K562 (cell line): Measurements from ENCODE around the gene ITGA1. TPM values are rescaled to one million over a fixed set of nuclear protein-coding genes. Genes with fewer than 3 reads are reported as not detected.

Experiments used
- ATAC-seq: fragments of 200-7000 bp; cut with Tn5 transposase; 3 replicates; pipeline ENCODE4 v1.9.1; 2020; ENCODE audit warnings: moderate library complexity
- BruUV-seq: library from RNA; stranded (reverse); fragments of 400-500 nt; replicated peaks from 2 replicates; lab custom pipeline; 2021; lab: Mats Ljungman, UMichigan
- CTCF ChIA-PET: fragments of 300-600 bp; formaldehyde crosslinking; extraction: SDS; loops from one replicate; lab custom pipeline; 2021; ENCODE audit warnings: low intra/inter-chr PET ratio; lab: Yijun Ruan, JAX
- POLR2A ChIA-PET: fragments of 300-600, 350-650 bp; sonication (Branson Sonifier 250); formaldehyde crosslinking; extraction: SDS; loops from one replicate; lab custom pipeline; 2021; ENCODE audit warnings: antibody characterized with exemption, inconsistent platforms; lab: Yijun Ruan, JAX
- DNase-seq, 4 experiments: peaks; one replicate each; pipeline versions ENCODE4 v3.0.0 to v3.0.0-alpha.2; 2011 to 2018; ENCODE audit warnings: low spot score in 3 of 4, mixed read lengths in 3 of 4; ENCODE audit errors: extremely low read depth in 1 of 4
- FAIRE-seq: peaks from 2 replicates; lab custom pipeline; 2011; peaks lifted over from hg19 to GRCh38; lab: Jason Lieb, UNC
- H2AFZ ChIP-seq: 2 replicates; pipeline ENCODE4 v1.6.0; 2011; ENCODE audit warnings: low read depth, low read length, control low read depth, inconsistent platforms
- H3K27ac ChIP-seq: fragments of 200-600 bp; 3 replicates; pipeline ENCODE4 v1.8.0; 2011; ENCODE audit warnings: low read depth, mild to moderate bottlenecking, control low read depth, inconsistent platforms, low read length, moderate library complexity, mixed read lengths; ENCODE audit errors: extremely low read depth
- H3K27me3 ChIP-seq, 2 experiments: fragments of 300-600 bp in 1 of 2; 2 replicates in 1 of 2; 3 replicates in 1 of 2; pipeline versions ENCODE4 v1.6.0 to v1.8.0; 2011; ENCODE audit warnings: inconsistent platforms in 2 of 2, low read length in 2 of 2, mild to moderate bottlenecking in 1 of 2, mixed read lengths in 1 of 2, moderate library complexity in 1 of 2; ENCODE audit not compliant: control insufficient read depth in 2 of 2, insufficient read depth in 2 of 2
- H3K36me3 ChIP-seq: fragments of 300-600 bp; 3 replicates; pipeline ENCODE4 v1.8.0; 2011; ENCODE audit warnings: mild to moderate bottlenecking, low read length, inconsistent platforms; ENCODE audit not compliant: control insufficient read depth, insufficient read depth
- H3K4me1 ChIP-seq, 2 experiments: fragments of 200-600 bp in 1 of 2; replicated peaks in 1 of 2; 2 replicates in 1 of 2; 3 replicates in 1 of 2; pipeline versions ENCODE4 v1.5.1 to v1.8.0; 2011; ENCODE audit warnings: inconsistent platforms in 2 of 2, low read length in 2 of 2, mild to moderate bottlenecking in 1 of 2, mixed read lengths in 1 of 2, moderate library complexity in 1 of 2; ENCODE audit not compliant: control insufficient read depth in 2 of 2, insufficient read depth in 2 of 2
- H3K4me2 ChIP-seq: 2 replicates; pipeline ENCODE4 v1.6.1; 2011; ENCODE audit warnings: low read length, control low read depth, inconsistent platforms, mixed read lengths; ENCODE audit not compliant: insufficient read depth
- H3K4me3 ChIP-seq: fragments of 200-600 bp; sonication (generic), shearing (Covaris generic); 2 replicates; pipeline ENCODE4 v1.5.1; 2016; ENCODE audit warnings: control low read depth, inconsistent platforms
- H3K79me2 ChIP-seq: fragments of 200-600 bp; 3 replicates; pipeline ENCODE4 v1.8.0; 2011; ENCODE audit warnings: low read length, inconsistent platforms; ENCODE audit not compliant: control insufficient read depth, insufficient read depth
- H3K9ac ChIP-seq, 2 experiments: 2 replicates each; pipeline versions ENCODE4 v1.6.0 to v1.6.1; 2011; ENCODE audit warnings: low read depth in 2 of 2, low read length in 2 of 2, control low read depth in 1 of 2, inconsistent platforms in 1 of 2, mild to moderate bottlenecking in 1 of 2, mixed read lengths in 1 of 2; ENCODE audit not compliant: insufficient read depth in 1 of 2
- H3K9me1 ChIP-seq: one replicate; pipeline ENCODE4 v1.6.0; 2011; ENCODE audit warnings: inconsistent platforms, mild to moderate bottlenecking, low read length, moderate library complexity; ENCODE audit not compliant: control insufficient read depth, insufficient read depth
- H3K9me3 ChIP-seq: replicated peaks from 2 replicates; pipeline ENCODE4 v1.5.1; 2011; ENCODE audit warnings: low read depth, low read length, inconsistent platforms; ENCODE audit not compliant: control insufficient read depth, insufficient read depth
- H4K20me1 ChIP-seq: replicated peaks from 2 replicates; pipeline ENCODE4 v1.6.1; 2011; ENCODE audit warnings: low read length, inconsistent platforms, mixed read lengths; ENCODE audit not compliant: control insufficient read depth, insufficient read depth
- CC2D1A ChIP-seq: fragments of 450-650 bp; IDR thresholded peaks from 2 replicates; pipeline ENCODE4 v1.6.1; 2017; ENCODE audit warnings: mild to moderate bottlenecking
- CREB3 ChIP-seq: fragments of 450-650 bp; conservative IDR thresholded peaks from 2 replicates; pipeline ENCODE4 v1.6.1; 2016; ENCODE audit warnings: missing genetic modification characterization, low read depth, mild to moderate bottlenecking, missing compliant biosample characterization, moderate library complexity
- CREB3L1 ChIP-seq: fragments of 450-650 bp; IDR thresholded peaks from 2 replicates; pipeline ENCODE4 v1.6.1; 2014; ENCODE audit warnings: low read depth, mild to moderate bottlenecking, moderate library complexity, borderline replicate concordance
- ETS2 ChIP-seq: IDR thresholded peaks from 2 replicates; pipeline ENCODE4 v1.6.1; 2016; ENCODE audit warnings: borderline replicate concordance, missing genetic modification characterization, mild to moderate bottlenecking, moderate library complexity, missing compliant biosample characterization; ENCODE audit not compliant: poor library complexity, severe bottlenecking
- EZH2 ChIP-seq: IDR thresholded peaks from 2 replicates; pipeline ENCODE4 v1.6.1; 2012; ENCODE audit warnings: low read depth, mild to moderate bottlenecking, inconsistent platforms, low read length, borderline replicate concordance
- FOXM1 ChIP-seq, 2 experiments: fragments of 450-650 bp in 1 of 2; sonication (generic) in 1 of 2; formaldehyde crosslinking in 1 of 2; IDR thresholded peaks; 2 replicates each; pipeline versions ENCODE4 v1.6.1 to v1.9.0; 2017 to 2022; ENCODE audit warnings: low read depth in 2 of 2, mild to moderate bottlenecking in 2 of 2, missing genetic modification reagents in 1 of 2, moderate library complexity in 1 of 2
- GABPA ChIP-seq: fragments of 200-800 bp; sonication (Bioruptor generic); conservative IDR thresholded peaks from 2 replicates; pipeline ENCODE4 v1.6.1; 2016; ENCODE audit warnings: low read depth, missing genetic modification characterization, missing compliant biosample characterization
- GATA2 ChIP-seq: sonication (generic); formaldehyde crosslinking; IDR thresholded peaks from 2 replicates; pipeline ENCODE4 v1.4.0; 2020; ENCODE audit warnings: mild to moderate bottlenecking, missing genetic modification reagents
- HNRNPK ChIP-seq: fragments of 200-400 bp; formaldehyde crosslinking; IDR thresholded peaks from one replicate; pipeline ENCODE4 v1.6.1; 2018; ENCODE audit warnings: mild to moderate bottlenecking, low read depth, low read length; ENCODE audit not compliant: poor library complexity, severe bottlenecking
- KLF10 ChIP-seq: fragments of 250-450 bp; sonication (Bioruptor Pico); IDR thresholded peaks from 2 replicates; pipeline ENCODE4 v1.6.1; 2021; ENCODE audit warnings: matching md5 sums
- NCOA1 ChIP-seq: fragments of 450-650 bp; IDR thresholded peaks from 2 replicates; pipeline ENCODE4 v1.6.1; 2016; ENCODE audit warnings: low read depth
- NR2C1 ChIP-seq, 2 experiments: fragments of 450-650 bp; IDR thresholded peaks; 2 replicates each; pipeline ENCODE4 v1.6.1; 2017; ENCODE audit warnings: mild to moderate bottlenecking in 2 of 2, antibody characterized with exemption in 1 of 2, inconsistent platforms in 1 of 2, missing compliant biosample characterization in 1 of 2, missing genetic modification characterization in 1 of 2
- ZBTB11 ChIP-seq, 3 experiments: fragments of 200-800 bp in 1 of 3; fragments of 250-450 bp in 1 of 3; fragments of 450-650 bp in 1 of 3; sonication (Bioruptor Pico) in 1 of 3; sonication (Bioruptor generic) in 1 of 3; formaldehyde crosslinking in 1 of 3; IDR thresholded peaks; 2 replicates each; pipeline versions ENCODE4 v1.6.1 to v1.8.0; 2016 to 2022; ENCODE audit warnings: mild to moderate bottlenecking in 2 of 3, missing genetic modification characterization in 2 of 3, missing compliant biosample characterization in 1 of 3, moderate library complexity in 1 of 3
- ZFPM2 ChIP-seq: fragments of 250-450 bp; sonication (Bioruptor Pico); IDR thresholded peaks from 2 replicates; pipeline ENCODE4 v1.5.1; 2022; ENCODE audit warnings: mild to moderate bottlenecking
- ZNF121 ChIP-seq: sonication (generic); formaldehyde crosslinking; conservative IDR thresholded peaks from 2 replicates; pipeline ENCODE4 v1.8.0; 2022; ENCODE audit warnings: missing genetic modification reagents
- ZNF197 ChIP-seq: fragments of 200-800 bp; sonication (Bioruptor generic); IDR thresholded peaks from 2 replicates; pipeline ENCODE4 v1.6.1; 2016; ENCODE audit warnings: low read depth, missing genetic modification characterization, missing compliant biosample characterization
- ZNF23 ChIP-seq: fragments of 250-450 bp; sonication (Bioruptor Pico); IDR thresholded peaks from 2 replicates; pipeline ENCODE4 v1.4.0; 2020; ENCODE audit warnings: mild to moderate bottlenecking
- WGBS: fragments of 100-300 bp; shearing (Covaris generic); methylation state at CpG from one replicate; pipeline ENCODE4 v1.1.6; 2016; ENCODE audit warnings: low coverage, mixed read lengths; ENCODE audit not compliant: insufficient coverage; ENCODE audit errors: missing lambda C conversion rate; 5-methylcytosine and 5-hydroxymethylcytosine counted together
- in situ Hi-C: fragments of 300-500 bp; cut with MboI; formaldehyde crosslinking; loops from 4 replicates; pipeline ENCODE4 v1.15.0; 2018; ENCODE audit warnings: inconsistent platforms, mixed read lengths
- intact Hi-C: fragments of 100-400 bp; cut with micrococcal nuclease; formaldehyde crosslinking; loops from 2 replicates; pipeline ENCODE4 v1.14.2; 2022
- polyA plus RNA-seq, 8 experiments: library from polyadenylated mRNA; depleted of rRNA in 4 of 8; stranded (reverse) in 5 of 8; unstranded in 3 of 8; fragments of >200 nt; fragmentation: Nextera tagmentation in 2 of 8; fragmentation: Illumina TruSeq in 1 of 8; extraction: Ambion mirVana in 2 of 8; extraction: Trizol in 1 of 8; gene quantifications; 2 replicates each; pipeline versions ENCODE4 v1.2.1 to v1.2.3, GENCODE V29; 2011 to 2014; ENCODE audit warnings: inconsistent platforms in 1 of 8, missing spikeins in 1 of 8
- total RNA-seq, 7 experiments: library from RNA; depleted of rRNA in 6 of 7; stranded (reverse); fragments of >200 nt in 6 of 7; fragmentation: Illumina TruSeq in 2 of 7; extraction: Trizol in 2 of 7; gene quantifications; 2 replicates each; pipeline versions ENCODE4 v1.2.1 to v1.2.3, GENCODE V29; 2011 to 2021; ENCODE audit warnings: low replicate concordance in 1 of 7

Gene ITGA1
- total and polyA plus RNA-seq, 9 of the 15 experiments (the other 6 are each of a cell fraction or from before 2014, with no cell fraction given) = 0.04 to 0.22 TPM; not detected in 7

GRCh38 chr5:52759331-52759730 lies 28.4 kb upstream of the ITGA1 start:
- H3K4me3 ChIP-seq = no peak overlapping the region
- no peaks in the 10 kb centered on the region for H3K79me2 ChIP-seq
- in situ Hi-C loops = no loop called here
- H3K4me1 ChIP-seq = no peaks in the 10 kb centered on the region
- FAIRE-seq = no peak
- H3K27me3 ChIP-seq = peaks cover 0 to 2% of the 10 kb centered on the region in 2 experiments; a peak in 3 of 5 replicates
- BruUV-seq = no TSS peak
- H3K9ac ChIP-seq = no peak overlapping the region
- POLR2A ChIA-PET = interaction anchor here (0.8 to 1.1 kb wide), 2 partner anchors 9 to 15 kb away, joined by 3 read pairs; no protein-coding TSS in a partner anchor
- H3K9me1 ChIP-seq = no peaks in the 10 kb centered on the region
- CTCF ChIA-PET = no interaction called here
- 0% methylated on average over 1 of the region's 1 CpG for WGBS
- intact Hi-C loops = no loop called here
- no peak for DNase-seq
- H4K20me1 ChIP-seq = no peaks in the 10 kb centered on the region
- H3K27ac ChIP-seq = no peak overlapping the region
- H3K4me2 ChIP-seq = no peak overlapping the region
- H2AFZ ChIP-seq = no peak overlapping the region
- H3K9me3 ChIP-seq = no peaks in the 10 kb centered on the region
- H3K36me3 ChIP-seq = no peaks in the 10 kb centered on the region
- no peak for ATAC-seq
- TF ChIP-seq ZNF121 (CRISPR knock-in tag) = no peak
- no peak for TF ChIP-seq ZFPM2 (CRISPR knock-in tag)
- no peak for TF ChIP-seq CC2D1A
- TF ChIP-seq CREB3 (tag) = no peak
- TF ChIP-seq KLF10 (CRISPR knock-in tag) = no peak
- TF ChIP-seq NCOA1 = no peak
- TF ChIP-seq ZNF23 (CRISPR knock-in tag) = no peak
- no peak for TF ChIP-seq GATA2 (CRISPR knock-in tag)
- TF ChIP-seq NR2C1 (IDR thresholded peaks at IDR 0.05) = no peak
- TF ChIP-seq NR2C1 (tag; IDR thresholded peaks at IDR 0.05) = no peak
- no peak for TF ChIP-seq ETS2 (tag)
- no peak for TF ChIP-seq CREB3L1
- no peak for TF ChIP-seq ZBTB11 (CRISPR knock-in tag; IDR thresholded peaks at IDR 0.05)
- TF ChIP-seq HNRNPK = no peak
- TF ChIP-seq ZNF197 (CRISPR knock-in tag) = no peak
- TF ChIP-seq GABPA (tag) = no peak
- TF ChIP-seq FOXM1 (IDR thresholded peaks at IDR 0.05; ENCODE audit: low read depth) = no peak
- no peak for TF ChIP-seq FOXM1 (CRISPR knock-in tag; IDR thresholded peaks at IDR 0.05; ENCODE audit: low read depth)
- TF ChIP-seq EZH2 = no peak
